Astrocyte (in vitro differentiated cells and primary cell): Measurements from ENCODE around the gene PCDHGA11.

Experiments
- CTCF ChIP-seq: IDR thresholded peaks from 2 replicates; pipeline ENCODE4 v1.5.1; 2011; ENCODE audit warnings: low read depth, mild to moderate bottlenecking, inconsistent platforms, low read length, moderate library complexity; ENCODE audit not compliant: insufficient read depth
- EZH2 ChIP-seq: IDR thresholded peaks from 2 replicates; pipeline ENCODE4 v1.6.1; 2012; ENCODE audit warnings: mild to moderate bottlenecking, low read length, inconsistent platforms; ENCODE audit not compliant: insufficient read depth

DNA sequence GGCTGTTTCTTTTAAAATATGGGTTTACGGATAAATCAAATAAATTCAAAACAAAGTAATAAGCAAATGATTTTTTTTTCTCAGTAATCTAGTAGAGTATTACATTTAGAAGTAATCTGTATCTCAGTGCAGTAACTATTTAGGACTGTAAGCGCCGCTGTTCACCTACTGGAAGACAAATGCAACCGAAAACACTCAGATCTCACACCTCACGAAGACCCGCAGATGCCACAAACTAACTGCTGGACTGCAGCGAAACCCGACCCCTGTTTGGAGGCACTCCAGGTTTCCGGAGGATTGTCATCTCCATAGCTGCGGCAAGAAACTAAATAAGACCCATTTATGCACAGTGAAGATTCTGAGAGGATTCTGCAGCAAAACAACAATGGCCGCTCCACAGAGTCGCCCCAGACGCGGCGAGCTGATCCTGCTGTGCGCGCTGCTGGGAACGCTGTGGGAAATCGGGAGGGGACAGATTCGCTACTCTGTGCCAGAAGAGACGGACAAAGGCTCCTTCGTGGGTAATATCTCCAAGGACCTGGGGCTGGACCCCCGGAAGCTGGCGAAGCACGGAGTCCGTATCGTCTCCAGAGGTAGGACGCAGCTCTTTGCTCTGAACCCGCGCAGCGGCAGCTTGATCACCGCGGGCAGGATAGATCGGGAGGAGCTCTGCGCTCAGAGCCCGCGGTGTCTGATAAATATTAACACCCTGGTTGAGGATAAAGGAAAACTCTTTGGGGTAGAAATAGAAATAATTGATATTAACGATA is 28.2 kb upstream of the PCDHGA11 start, which contains the start of gene PCDHGA8:
- TF ChIP-seq CTCF = no peak
- no peak for TF ChIP-seq EZH2
